ENCODE measurements around the gene EPHB2.

EPHB2 gene

DNA sequence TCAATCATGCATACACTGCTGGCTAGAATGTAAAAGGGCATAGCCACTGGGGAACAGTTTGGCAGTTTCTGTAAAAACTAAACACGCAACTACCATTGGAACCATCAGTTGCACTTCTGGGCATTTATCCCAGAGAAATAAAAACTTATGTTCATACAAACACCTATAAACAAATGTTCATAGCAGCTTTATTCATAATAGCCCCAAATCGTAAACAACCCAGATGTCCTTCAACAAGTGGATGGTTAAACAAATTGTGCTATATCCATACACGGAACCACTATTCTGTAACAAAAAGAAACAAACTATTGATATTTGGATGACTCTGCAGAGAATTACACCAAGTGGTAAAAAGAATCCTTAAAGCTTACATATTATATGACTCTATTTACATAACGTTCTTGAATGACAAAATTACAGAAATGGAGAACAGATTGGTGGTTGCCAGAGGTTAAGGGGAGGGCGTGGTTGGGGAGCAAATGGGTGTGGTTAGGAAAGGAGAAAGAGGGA is 239.2 kb downstream of the EPHB2 start:
- TF ChIP-seq JUND (IDR thresholded peaks at IDR 0.05; ENCODE audit: low read depth): no peak
- in situ Hi-C loops (cut with HindIII; ENCODE audit: low pct_unique_long_range_greater_than_20kb, low sequenced_read_pairs): no loop called here

DNA sequence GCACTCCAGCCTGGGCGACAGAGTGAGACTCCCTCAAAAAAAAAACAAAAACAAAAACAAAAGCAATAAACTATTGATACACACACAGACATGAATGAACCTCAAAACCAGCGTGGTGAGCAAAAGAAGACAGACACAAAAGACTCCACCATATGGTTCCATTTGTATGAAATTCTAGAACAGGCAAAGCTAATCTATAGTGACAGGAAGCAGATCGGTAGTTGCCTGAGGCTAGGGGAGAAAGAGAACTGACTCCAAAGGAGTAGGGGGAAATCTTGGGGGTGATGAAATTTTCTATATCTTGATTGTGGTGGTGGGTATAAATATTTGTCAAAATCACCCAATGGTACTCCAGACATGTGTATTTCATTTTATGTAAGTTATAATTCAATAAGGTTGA is 241.2 kb downstream of the EPHB2 start:
- DNase-seq (ENCODE audit: low read depth in 1 of 2, low spot score in 1 of 2): no peak
- TF ChIP-seq JUND (IDR thresholded peaks at IDR 0.05; ENCODE audit: low read depth): no peak
- in situ Hi-C loops (cut with HindIII; ENCODE audit: low pct_unique_long_range_greater_than_20kb, low sequenced_read_pairs): no loop called here

More for the DNA sequence above, 239.2 kb downstream of the EPHB2 start:
- no peak for DNase-seq (ENCODE audit: low read depth in 1 of 2, low spot score in 1 of 2)

DNA sequence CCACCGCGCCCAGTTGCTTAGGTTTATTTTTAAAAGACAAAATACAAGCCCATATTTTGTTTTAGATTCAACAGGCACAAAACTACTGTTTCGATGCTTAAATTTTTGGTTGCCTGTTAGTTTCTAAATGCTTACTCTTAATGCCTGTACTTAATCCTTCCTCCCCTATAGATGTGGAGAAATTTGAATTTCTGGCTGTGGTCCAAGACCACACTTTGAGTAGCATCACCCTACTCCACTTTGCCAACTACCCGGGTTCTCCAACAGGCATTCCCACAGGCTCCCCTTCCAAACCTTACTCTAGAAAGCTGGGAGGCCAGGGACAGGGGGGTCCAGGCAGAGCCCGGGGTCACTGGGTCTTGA is 242.0 kb downstream of the EPHB2 start:
- in situ Hi-C loops (cut with HindIII; ENCODE audit: low pct_unique_long_range_greater_than_20kb, low sequenced_read_pairs): no loop called here
- no peak for DNase-seq (ENCODE audit: low read depth in 1 of 2, low spot score in 1 of 2)
- no peak for TF ChIP-seq JUND (IDR thresholded peaks at IDR 0.05; ENCODE audit: low read depth)

DNA sequence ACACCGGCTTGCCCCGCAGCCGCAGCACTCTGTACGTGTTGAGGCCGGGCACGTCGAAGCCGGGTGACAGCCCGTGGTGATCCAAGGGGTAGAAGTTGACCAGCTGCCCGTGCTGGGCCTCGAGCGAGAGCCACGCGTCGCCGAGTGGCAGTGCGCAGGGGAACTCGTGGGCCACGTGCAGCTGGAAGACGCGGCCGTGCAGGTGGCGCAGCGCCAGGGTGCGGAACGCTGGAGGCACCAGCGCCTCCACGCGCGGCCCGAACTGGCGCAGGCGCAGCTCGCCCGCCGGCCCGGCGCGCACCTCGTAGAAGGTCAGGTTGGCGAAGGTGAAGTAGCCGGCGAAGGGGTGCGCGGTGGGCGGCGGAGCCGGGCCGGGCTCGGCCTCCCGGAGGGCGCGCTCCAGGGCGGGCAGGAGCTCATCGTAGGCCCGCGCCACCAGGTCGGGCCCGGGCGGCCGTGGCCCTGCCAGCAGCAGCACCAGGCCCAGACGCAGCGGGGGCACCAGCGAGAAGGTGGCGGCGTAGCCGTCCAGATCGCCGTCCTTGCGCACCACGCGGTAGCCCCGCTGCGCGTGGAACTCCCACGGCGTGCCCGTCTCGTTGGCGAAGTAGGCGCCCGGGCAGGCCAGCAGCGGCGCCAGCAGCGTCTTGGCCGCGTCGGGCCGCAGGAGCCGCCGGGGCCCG is 242.6 kb downstream of the EPHB2 start:
- TF ChIP-seq JUND (IDR thresholded peaks at IDR 0.05; ENCODE audit: low read depth): no peak
- in situ Hi-C loops (cut with HindIII; ENCODE audit: low pct_unique_long_range_greater_than_20kb, low sequenced_read_pairs): no loop called here
- no peak for DNase-seq (ENCODE audit: low read depth in 1 of 2, low spot score in 1 of 2)

DNA sequence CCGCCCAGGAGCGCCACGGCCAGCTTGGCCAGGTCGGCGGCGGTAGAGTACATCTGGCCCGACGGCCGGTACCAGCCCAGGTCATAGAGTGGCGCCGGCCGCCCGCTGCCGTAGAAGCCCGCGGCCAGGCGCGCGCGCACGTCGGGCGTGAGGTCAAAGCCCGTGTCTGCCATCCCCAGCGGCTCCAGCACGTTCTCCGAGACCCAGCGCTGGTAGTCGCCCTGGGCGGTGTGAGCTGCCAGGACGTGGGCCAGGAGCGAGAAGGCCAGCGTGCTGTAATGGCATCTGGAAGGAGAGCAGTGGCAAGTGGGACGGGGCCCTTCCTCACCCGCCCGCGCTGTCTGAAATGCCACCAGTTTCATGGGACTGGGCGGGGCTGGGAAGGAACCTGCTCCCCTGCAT is 243.1 kb downstream of the EPHB2 start:
- in situ Hi-C loops (cut with HindIII; ENCODE audit: low pct_unique_long_range_greater_than_20kb, low sequenced_read_pairs): no loop called here
- TF ChIP-seq JUND (IDR thresholded peaks at IDR 0.05; ENCODE audit: low read depth): no peak
- DNase-seq (ENCODE audit: low read depth in 1 of 2, low spot score in 1 of 2): no peak

DNA sequence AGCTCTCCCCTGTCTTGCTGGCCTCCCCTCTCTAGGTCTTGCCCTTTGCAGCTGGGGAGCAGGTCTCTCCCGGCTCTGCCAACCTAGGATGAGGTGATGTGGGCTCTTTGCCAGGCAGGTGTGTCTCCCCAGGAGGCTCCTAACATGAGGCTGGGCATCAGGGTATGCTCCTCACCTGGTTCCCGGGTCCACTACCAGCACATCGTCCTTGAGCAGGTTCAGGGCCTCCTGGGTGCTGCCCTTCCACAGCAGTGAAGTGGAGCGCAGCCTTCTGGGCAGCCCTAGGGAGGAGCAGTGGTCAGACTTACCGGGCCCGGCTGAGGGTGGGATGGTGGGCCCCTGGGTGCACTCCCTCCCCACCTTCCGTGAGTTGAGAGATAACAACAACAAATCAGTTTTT is 244.5 kb downstream of the EPHB2 start:
- no peak for DNase-seq (ENCODE audit: low read depth in 1 of 2, low spot score in 1 of 2)
- in situ Hi-C loops (cut with HindIII; ENCODE audit: low pct_unique_long_range_greater_than_20kb, low sequenced_read_pairs): no loop called here
- no peak for TF ChIP-seq JUND (IDR thresholded peaks at IDR 0.05; ENCODE audit: low read depth)

DNA sequence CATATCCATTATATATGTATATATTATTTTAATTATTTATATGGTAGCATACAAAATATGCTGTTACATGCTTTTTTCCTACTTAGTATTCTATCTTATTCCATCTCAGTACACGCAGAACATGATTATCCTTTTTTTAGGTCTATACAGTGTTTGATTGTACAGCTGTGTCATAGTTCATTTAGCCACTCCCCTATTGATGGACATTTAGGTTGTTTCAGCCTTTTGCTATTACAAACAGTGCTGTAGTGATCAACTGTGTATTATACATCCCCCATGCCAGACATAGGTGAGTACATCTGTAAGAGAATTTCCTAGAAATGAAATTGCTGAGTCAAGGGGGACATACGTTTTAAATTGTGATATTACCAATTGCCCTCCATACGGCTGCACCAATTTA is 246.4 kb downstream of the EPHB2 start:
- in situ Hi-C loops (cut with HindIII; ENCODE audit: low pct_unique_long_range_greater_than_20kb, low sequenced_read_pairs): no loop called here
- no peak for TF ChIP-seq JUND (IDR thresholded peaks at IDR 0.05; ENCODE audit: low read depth)

DNA sequence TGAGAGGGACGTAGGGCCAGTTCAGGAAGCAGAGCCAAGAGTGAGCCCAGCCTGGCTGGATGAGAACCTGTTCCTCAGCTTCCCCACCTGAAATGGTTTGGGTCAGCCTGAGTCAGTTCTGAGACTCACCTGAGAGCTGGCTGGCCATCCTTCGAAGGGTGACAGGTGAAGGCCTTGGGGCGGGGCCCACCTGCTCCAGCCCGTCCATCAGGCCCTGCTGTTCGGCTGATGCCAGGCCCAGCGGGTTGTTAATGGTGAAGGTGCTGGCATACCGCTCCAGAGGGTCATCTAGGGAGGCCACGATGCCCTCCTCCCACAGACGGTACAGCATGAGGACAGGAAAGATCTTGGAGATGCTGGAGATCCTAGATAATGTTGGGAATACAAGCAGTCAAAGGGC is 247.9 kb downstream of the EPHB2 start:
- in situ Hi-C loops (cut with HindIII; ENCODE audit: low pct_unique_long_range_greater_than_20kb, low sequenced_read_pairs): no loop called here
- TF ChIP-seq JUND (IDR thresholded peaks at IDR 0.05; ENCODE audit: low read depth): no peak
- no peak for DNase-seq (ENCODE audit: low read depth in 1 of 2, low spot score in 1 of 2)

More for the DNA sequence above, 246.4 kb downstream of the EPHB2 start:
- no peak for DNase-seq (ENCODE audit: low read depth in 1 of 2, low spot score in 1 of 2)

DNA sequence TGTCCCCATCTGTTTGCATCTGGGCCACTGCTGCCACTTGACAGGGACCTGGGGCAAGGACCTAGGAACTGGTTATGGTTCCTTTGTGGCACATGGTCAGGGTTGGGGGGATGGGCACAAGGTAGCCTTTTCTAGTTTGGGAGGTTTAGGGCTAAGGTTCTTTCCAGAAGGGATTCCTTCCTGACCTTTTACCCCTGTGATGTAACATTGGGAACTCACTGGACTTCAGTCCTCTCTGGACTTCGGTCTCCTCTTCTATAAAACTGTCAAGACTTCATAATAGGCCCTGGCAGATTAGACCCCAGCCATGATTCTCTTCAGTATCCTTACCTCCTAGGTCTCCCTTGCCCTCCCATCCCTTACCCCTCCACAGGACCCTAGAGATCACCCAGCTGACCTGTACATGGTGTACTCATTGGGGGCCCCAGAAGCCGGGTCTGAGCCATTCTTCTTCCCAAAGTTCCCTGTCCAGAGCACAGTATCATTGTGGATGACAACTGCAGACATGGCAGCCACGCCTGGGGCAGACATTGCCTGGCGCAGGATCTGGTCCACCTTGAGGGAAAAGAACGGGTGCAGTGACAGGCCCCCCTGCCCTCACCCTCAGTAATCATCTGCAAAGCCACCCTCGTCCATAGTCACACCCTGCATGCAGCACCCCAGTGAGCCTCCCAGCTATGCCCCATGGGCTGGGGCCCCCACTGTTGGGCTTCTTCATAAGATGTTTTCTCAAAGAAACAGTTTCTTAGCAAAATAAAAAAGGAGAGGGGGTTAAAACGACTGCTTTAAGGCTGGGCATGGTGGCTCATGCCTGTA is 249.1 kb downstream of the EPHB2 start:
- no peak for TF ChIP-seq JUND (IDR thresholded peaks at IDR 0.05; ENCODE audit: low read depth)
- in situ Hi-C loops (cut with HindIII; ENCODE audit: low pct_unique_long_range_greater_than_20kb, low sequenced_read_pairs): no loop called here
- DNase-seq (ENCODE audit: low read depth in 1 of 2, low spot score in 1 of 2): no peak

DNA sequence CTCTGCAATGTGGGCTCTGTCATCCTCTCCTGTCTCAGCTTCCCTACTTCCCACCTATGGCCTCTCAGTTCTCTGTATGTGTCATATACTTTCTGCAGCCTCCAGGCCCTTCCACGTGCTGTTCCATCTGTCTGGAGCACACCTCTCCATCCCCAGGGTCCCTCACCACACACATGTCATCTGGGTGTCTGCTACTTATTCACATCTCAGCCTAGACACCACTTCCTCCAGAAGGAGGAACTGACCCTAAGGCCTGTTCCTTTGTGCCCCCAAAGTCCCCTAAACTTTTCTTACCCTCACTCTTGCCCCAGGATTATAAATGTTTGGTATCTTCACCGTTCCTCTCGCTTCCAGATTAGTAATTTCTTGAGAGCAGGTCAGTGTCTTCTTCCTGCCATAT is 251.9 kb downstream of the EPHB2 start:
- TF ChIP-seq JUND (IDR thresholded peaks at IDR 0.05; ENCODE audit: low read depth): no peak
- in situ Hi-C loops (cut with HindIII; ENCODE audit: low pct_unique_long_range_greater_than_20kb, low sequenced_read_pairs): no loop called here

DNA sequence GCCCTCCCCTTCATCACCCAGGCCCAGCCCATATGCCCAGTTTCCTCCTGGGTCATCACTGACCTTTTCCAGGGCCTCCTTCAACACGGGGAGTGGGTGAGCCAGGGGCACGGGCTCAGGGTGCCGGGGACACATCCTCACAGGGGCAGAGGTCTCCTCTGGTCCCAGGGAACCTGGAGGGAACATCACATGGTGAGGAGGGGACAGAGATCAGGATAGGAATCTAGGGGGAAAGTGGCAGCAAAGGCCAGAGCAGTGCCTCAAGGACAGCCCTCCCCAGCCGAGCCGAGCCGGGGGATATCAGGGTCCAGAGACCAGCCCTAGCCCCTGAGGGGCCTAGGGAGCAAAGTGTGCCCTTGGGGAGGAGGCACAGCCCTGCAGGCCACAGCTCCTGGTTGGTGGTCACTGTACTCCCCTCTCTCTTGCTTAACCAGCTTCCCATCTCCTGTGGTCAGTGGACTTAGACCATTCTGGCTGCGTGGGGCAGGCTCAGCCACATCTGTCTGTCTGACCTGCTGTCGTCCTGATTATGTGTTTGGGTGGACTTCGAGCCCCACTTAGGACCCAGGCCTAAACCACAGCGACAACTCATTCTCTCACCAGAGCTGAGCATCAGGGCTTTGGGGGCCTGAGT is 252.5 kb downstream of the EPHB2 start:
- no peak for DNase-seq (ENCODE audit: low read depth in 1 of 2, low spot score in 1 of 2)
- in situ Hi-C loops (cut with HindIII; ENCODE audit: low pct_unique_long_range_greater_than_20kb, low sequenced_read_pairs): no loop called here
- TF ChIP-seq JUND (IDR thresholded peaks at IDR 0.05; ENCODE audit: low read depth): no peak

More for the DNA sequence above, 251.9 kb downstream of the EPHB2 start:
- no peak for DNase-seq (ENCODE audit: low read depth in 1 of 2, low spot score in 1 of 2)

DNA sequence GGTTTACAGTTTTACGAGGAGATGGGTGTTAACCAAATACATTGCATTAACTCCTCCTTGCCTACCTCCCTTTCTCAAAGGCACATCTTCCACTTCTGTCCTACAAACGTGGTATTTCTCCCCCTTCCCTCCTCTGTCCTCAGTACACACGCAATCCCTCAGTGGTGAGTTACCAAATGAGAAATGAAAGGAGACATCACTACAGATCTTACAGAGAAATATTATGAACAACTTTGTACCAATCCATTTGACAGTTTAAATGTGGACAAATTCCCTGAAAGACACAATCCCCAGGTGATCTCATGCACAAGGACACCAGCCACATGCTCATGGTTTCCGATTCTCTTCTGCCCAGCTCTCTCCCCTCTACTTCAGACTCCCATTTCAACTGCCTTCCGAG is 255.7 kb downstream of the EPHB2 start:
- DNase-seq (ENCODE audit: low read depth in 1 of 2, low spot score in 1 of 2): no peak
- in situ Hi-C loops (cut with HindIII; ENCODE audit: low pct_unique_long_range_greater_than_20kb, low sequenced_read_pairs): no loop called here
- no peak for TF ChIP-seq JUND (IDR thresholded peaks at IDR 0.05; ENCODE audit: low read depth)

DNA sequence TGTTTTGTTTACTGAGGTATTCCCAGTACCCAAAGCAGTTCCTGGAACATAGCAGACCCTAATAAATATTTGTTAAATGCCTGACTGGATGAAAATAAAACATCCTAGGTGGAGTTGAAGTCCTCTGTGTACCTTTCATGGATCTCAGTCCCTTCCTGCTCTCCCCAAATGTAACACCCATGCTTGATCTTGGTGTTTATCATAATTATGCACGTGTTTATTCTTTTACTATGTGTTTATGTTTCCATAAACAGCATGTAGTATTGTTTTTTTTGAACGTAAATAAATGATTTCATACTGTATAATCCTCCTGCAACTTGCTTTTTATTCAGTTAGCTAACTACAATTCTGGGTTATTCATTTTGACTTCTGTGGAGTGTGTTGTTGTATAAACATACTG is 257.2 kb downstream of the EPHB2 start:
- in situ Hi-C loops (cut with HindIII; ENCODE audit: low pct_unique_long_range_greater_than_20kb, low sequenced_read_pairs): no loop called here
- no peak for DNase-seq (ENCODE audit: low read depth in 1 of 2, low spot score in 1 of 2)
- no peak for TF ChIP-seq JUND (IDR thresholded peaks at IDR 0.05; ENCODE audit: low read depth)
